Chondrocyte (in vitro differentiated cells): Measurements from ENCODE around the gene NR1H2. TPM values are rescaled to one million over a fixed set of nuclear protein-coding genes. Genes with fewer than 3 reads are reported as not detected.

ENCODE experiments used
- DNase-seq: peaks from one replicate; pipeline ENCODE4 v3.0.0; 2021; ENCODE audit warnings: mixed read lengths, low spot score
- H3K27ac Mint-ChIP-seq: one replicate; pipeline ENCODE4 v1.8.0; 2021; ENCODE audit warnings: mild to moderate bottlenecking, moderate library complexity, mixed read lengths; ENCODE audit not compliant: unreplicated experiment
- H3K27me3 Mint-ChIP-seq: 2 replicates; pipeline ENCODE4 v1.8.0; 2021; ENCODE audit warnings: low read depth, mixed read lengths
- H3K36me3 Mint-ChIP-seq: 2 replicates; pipeline ENCODE4 v1.8.0; 2021; ENCODE audit warnings: low read depth, mixed read lengths
- H3K4me1 Mint-ChIP-seq: 2 replicates; pipeline ENCODE4 v1.8.0; 2021; ENCODE audit warnings: low read depth, mild to moderate bottlenecking, mixed read lengths
- H3K4me3 Mint-ChIP-seq: one replicate; pipeline ENCODE4 v1.8.0; 2021; ENCODE audit warnings: mild to moderate bottlenecking, moderate library complexity, mixed read lengths; ENCODE audit not compliant: unreplicated experiment
- H3K9me3 Mint-ChIP-seq: 2 replicates; pipeline ENCODE4 v1.8.0; 2021; ENCODE audit warnings: low read depth, mixed read lengths
- total RNA-seq: library from RNA; stranded (reverse); gene quantifications from 3 replicates; pipeline ENCODE4 v1.2.1, GENCODE V29; 2021
- TF ChIP-seq, protein P1 (sequence below): fragments of 200-600 bp; sonication (generic); IDR thresholded peaks from 2 replicates; pipeline ENCODE4 v1.5.0; 2021; ENCODE audit warnings: antibody characterized with exemption, mild to moderate bottlenecking, moderate library complexity

The NR1H2 gene
- total RNA-seq, 1 donor from 2014 or later = 48.3 TPM

DNA sequence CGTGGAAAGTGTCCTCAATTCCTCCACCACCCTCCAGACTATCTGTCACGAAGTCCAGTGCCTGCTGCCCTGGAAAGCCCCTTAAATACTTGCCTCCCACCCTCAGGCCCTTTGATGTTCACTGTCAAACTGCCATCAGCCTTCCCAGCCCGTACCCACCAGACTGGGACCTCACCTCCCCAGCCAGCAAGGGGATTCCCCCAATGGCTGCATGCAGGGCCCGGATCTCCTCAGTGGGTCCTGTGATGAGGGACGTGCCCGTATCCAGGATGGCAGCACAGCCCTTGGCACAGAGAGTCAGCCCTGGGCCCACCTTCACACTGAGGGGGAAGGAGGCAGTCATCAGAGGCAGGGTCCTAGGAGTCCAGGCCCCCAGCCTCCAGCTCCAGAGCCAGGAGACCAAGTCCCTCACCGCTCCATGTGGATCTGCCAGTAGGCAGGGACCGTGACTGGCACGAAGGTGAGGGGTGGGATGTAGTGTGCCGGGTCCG, 16.9 kb upstream of the NR1H2 start:
- TF ChIP-seq, protein P1, sequence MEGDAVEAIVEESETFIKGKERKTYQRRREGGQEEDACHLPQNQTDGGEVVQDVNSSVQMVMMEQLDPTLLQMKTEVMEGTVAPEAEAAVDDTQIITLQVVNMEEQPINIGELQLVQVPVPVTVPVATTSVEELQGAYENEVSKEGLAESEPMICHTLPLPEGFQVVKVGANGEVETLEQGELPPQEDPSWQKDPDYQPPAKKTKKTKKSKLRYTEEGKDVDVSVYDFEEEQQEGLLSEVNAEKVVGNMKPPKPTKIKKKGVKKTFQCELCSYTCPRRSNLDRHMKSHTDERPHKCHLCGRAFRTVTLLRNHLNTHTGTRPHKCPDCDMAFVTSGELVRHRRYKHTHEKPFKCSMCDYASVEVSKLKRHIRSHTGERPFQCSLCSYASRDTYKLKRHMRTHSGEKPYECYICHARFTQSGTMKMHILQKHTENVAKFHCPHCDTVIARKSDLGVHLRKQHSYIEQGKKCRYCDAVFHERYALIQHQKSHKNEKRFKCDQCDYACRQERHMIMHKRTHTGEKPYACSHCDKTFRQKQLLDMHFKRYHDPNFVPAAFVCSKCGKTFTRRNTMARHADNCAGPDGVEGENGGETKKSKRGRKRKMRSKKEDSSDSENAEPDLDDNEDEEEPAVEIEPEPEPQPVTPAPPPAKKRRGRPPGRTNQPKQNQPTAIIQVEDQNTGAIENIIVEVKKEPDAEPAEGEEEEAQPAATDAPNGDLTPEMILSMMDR = no peak
- peak; percentile 58 for DNase-seq
- peaks cover 6% of the 10 kb centered on the region for H3K4me1 Mint-ChIP-seq
- H3K9me3 Mint-ChIP-seq = no peaks in the 10 kb centered on the region
- no peak overlapping the region for H3K27ac Mint-ChIP-seq
- no peaks in the 10 kb centered on the region for H3K36me3 Mint-ChIP-seq
- H3K27me3 Mint-ChIP-seq = peaks cover 11% of the 10 kb centered on the region
- H3K4me3 Mint-ChIP-seq = no peak overlapping the region

GRCh38 chr19:50361290-50362029, 14.8 kb upstream of the NR1H2 start:
- no peaks in the 10 kb centered on the region for H3K9me3 Mint-ChIP-seq
- H3K27me3 Mint-ChIP-seq = peaks cover 9% of the 10 kb centered on the region
- TF ChIP-seq, protein P1 = no peak
- H3K27ac Mint-ChIP-seq = no peak overlapping the region
- peaks cover 6% of the 10 kb centered on the region for H3K4me1 Mint-ChIP-seq
- no peak overlapping the region for H3K4me3 Mint-ChIP-seq
- H3K36me3 Mint-ChIP-seq = no peaks in the 10 kb centered on the region
- peak; percentile 21 for DNase-seq

DNA sequence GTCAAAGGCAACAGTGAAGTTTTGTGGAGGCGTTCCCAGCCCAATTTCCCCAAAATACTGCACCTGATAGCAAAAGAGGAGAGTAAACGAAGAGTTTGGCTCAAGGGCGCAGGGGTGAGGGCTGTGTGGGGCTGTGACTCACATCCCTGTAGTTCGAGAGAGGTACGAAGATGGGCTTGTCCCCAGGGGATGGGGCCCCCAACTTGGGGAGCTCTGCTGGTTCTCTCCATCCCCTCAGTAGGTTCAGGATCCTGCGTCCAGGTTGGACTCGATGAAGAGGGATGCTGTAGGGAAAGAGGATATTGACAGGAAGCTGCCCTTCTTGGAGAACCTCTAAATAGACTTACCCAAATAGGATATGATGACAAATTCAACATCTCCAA, 14.2 kb upstream of the NR1H2 start:
- no peak overlapping the region for H3K4me3 Mint-ChIP-seq
- no peak overlapping the region for H3K27ac Mint-ChIP-seq
- TF ChIP-seq, protein P1 = no peak
- peaks cover 4% of the 10 kb centered on the region for H3K4me1 Mint-ChIP-seq
- H3K36me3 Mint-ChIP-seq = no peaks in the 10 kb centered on the region
- DNase-seq = peak; percentile 46
- peaks cover 9% of the 10 kb centered on the region for H3K27me3 Mint-ChIP-seq
- no peaks in the 10 kb centered on the region for H3K9me3 Mint-ChIP-seq

- Mint-ChIP-seq H3K9me3 (no peaks in the 10 kb centered on the region), H3K27ac (no peak overlapping the region), H3K36me3 (no peaks in the 10 kb centered on the region), H3K4me3 (no peak overlapping the region), H3K4me1 (no peaks in the 10 kb centered on the region), H3K27me3 (peaks cover 9% of the 10 kb centered on the region)
- DNase-seq = peak; percentile 14
- TF ChIP-seq, protein P1 = no peak
Observed at GRCh38 chr19:50362656-50363424, 13.4 kb upstream of the NR1H2 start.

- Mint-ChIP-seq H3K27ac (no peak within 1 kb of the TSS), H3K9me3 (no peaks in the 10 kb centered on the region), H3K27me3 (peaks cover 5% of the 10 kb centered on the region), H3K4me1 (peaks cover 13% of the 10 kb centered on the region), H3K4me3 (no peak within 1 kb of the TSS), H3K36me3 (no peaks in the 10 kb centered on the region)
- no peak for DNase-seq
- TF ChIP-seq, protein P1 = no peak
Observed at GRCh38 chr19:50365434-50366306, 10.6 kb upstream of the NR1H2 start, which contains the start of gene NAPSA. TSS of gene NAPSA (minus strand) at chr19:50365639. CDS start at chr19:50365621, 18 bp downstream.
